SHP77 (cell line): ENCODE measurements around the gene TTLL11.

Experiments used
- DNase-seq, 2 experiments: peaks; one replicate each; lab custom pipeline; 2025; lab: John Stamatoyannopoulos, UW

TTLL11 gene

DNA sequence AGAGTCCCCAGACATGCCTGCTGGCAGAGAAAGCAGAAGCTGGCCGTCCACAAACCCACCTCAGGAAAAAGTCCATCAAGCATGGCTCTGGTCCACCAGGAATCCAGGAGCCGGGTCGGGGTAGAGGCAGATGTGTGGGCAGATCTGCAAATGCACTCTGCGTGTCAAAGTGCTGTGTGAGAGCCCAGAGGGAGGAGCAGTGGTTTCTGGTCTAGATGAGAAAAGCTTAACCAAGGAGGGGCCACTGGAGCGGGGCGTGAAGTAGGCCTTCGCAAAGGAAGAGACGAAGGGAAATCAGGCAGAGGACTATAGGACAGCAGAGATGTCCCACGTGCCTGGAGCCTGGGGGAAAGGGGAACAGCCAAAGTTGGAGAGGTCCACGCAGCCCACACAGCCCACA lies 40.0 kb downstream of the TTLL11 start:
- DNase-seq, result no peak

DNA sequence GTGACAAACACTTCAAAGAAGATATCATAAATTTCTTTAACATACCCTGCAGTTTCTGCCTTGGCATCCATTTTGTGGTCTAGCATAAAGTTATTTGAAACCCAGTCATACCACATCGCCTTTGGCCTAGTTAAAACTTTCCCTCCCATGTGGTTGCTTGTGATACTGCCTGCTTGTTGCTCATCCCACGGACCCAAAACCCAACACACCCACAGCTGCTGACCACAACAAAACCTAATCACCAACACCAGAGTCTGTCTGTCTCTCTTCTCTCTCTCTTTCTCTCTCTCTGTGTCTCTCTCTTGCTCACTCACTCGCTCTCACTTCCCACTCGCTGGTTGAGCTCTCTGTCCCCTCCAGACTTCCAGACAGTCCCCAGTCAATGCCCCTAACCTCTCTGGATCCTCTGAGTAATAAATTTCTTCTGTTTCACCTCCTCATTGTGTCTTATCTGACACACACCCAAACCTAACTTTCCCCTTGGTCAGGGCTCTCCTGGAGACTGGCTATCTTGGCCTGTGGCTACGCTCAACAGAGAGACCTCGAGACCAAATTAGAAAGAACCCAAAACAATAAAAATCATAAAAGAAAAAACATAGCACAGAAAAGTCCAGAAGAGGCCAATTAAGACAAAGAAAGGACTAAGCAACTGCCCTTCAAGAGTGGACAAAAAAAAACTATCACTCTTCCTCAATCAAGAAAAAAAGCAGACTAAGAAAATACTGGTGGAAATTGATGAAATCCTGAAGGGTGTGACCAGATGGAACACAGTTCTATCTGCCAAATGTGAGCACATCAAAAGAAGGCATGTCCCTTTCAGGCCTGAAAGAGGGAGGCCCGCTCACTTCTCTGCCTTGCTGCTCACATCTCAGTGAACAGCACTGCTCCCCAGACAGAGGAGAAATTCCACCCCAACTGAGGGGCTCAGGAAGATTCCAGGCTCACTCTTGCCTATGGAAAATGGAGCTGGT lies 41.5 kb downstream of the TTLL11 start:
- no peak for DNase-seq

DNA sequence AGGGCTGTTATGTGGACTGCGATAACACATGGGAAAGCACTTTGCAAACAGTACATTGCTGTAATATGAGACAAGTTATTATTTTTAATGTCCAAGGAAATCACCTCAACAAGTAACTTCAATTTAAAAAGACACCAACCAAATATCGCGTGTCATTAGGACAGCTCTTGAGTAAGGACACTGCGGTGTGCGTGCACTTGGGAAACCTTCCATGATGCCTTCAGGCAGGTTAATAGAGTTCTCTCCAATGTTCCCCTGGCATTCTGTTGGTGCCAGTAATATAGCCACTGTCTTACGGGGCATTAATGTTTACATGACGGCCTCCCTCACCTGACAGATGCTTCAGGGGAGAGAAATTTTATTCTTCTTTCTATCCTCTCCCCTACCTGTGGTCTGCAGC lies 42.9 kb downstream of the TTLL11 start:
- no peak for DNase-seq

DNA sequence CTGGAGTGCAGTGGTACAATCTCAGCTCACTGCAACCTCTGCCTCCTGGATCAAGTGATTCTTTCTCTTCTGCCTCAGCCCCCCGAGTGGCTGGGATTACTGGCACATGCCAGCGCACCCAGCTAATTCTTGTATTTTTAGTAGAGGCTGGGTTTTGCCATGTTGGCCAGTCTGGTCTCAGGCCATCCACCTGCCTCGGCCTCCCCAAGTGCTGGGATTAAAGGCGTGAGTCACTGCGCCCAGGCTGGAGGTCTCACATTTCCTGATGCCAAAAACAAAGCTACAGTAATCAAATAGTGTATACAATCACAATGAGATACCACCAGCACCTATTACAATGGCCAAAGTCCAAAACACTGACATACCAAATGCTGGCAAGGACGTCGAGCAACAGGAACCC lies 51.1 kb downstream of the TTLL11 start:
- DNase-seq, result no peak

DNA sequence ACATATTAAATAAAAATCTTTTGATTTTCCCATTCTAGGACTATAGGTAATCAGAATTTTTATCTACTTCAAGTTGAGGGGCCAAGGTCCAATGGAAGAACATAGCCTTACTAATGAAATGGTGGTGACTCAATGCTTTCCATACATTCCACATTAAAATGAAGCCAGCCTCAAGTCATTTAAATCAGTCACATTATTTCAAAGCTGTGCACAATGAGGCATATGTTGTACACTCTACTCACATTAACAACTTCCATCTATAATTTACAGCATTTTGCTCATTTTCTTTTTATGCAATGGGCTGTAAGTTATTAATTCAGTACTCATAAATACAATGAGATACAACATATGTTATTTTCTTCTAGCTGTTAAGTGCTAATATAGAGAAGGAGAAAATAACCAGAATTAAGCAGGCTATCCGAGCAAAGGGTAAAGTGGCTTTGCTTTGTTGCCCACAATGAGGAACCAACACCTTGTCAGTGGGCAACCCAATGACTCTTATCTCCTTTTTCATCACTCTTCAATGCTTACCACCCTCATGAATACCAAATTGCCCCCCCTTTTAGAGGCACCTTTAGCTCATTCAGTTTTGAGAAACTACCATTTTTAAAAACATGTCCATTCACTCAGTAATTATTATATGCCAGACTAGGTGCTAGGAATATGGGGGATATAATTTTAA lies 52.4 kb downstream of the TTLL11 start:
- no peak for DNase-seq

DNA sequence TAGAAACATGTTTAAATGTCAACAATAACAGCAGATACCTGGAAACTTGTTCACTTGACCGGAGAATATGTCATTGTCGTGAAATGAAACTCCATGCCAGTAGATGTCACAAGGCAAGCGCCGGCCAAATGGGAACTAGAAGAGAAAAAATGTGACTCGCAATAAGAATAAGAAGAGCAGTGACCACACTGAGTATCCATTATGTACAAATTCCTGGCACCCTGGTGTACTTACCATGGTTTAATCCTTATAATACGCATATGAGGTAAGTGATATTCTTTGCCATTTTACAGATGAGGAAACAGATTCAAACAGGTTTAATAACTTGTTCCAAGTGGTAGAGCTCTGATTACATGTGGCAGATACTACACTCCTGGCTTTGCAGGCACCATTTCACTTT lies 53.9 kb downstream of the TTLL11 start:
- DNase-seq, result no peak

DNA sequence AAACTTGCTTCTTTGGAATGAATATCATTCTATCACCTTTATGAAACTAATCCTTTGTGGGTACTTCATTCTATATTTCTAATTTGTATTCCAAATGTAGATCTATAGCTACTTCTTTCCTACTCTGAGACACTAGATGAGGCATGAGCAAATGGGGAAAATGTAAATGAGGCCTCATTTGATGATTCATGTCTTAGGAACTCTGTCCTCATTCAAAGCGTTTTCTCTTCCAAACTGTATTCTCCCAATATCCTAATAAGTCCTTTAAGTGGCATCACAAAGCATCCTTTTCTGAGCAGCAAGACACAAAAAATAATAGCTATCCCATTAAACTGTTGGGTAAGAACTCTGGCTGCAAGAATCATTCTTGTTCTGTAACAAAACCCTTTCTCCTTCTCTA lies 56.1 kb downstream of the TTLL11 start:
- no peak for DNase-seq

DNA sequence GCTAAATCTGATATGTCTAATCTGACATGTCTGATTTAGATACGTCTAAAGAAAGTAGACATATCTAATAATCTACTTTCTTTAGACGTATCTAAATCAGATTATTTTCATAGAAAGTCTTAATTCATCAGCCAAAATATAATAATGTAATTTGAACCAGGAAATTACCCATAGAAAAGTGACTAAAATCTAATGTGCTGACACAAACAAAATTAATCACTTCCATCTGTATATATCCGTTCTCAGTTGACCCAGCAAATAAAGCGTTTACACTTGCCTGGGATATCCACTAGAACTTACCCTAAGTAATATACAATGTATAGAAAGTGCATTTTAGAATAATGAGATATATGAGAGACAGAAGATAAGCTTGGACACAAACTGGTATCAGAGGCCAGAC lies 56.7 kb downstream of the TTLL11 start:
- DNase-seq, result no peak

DNA sequence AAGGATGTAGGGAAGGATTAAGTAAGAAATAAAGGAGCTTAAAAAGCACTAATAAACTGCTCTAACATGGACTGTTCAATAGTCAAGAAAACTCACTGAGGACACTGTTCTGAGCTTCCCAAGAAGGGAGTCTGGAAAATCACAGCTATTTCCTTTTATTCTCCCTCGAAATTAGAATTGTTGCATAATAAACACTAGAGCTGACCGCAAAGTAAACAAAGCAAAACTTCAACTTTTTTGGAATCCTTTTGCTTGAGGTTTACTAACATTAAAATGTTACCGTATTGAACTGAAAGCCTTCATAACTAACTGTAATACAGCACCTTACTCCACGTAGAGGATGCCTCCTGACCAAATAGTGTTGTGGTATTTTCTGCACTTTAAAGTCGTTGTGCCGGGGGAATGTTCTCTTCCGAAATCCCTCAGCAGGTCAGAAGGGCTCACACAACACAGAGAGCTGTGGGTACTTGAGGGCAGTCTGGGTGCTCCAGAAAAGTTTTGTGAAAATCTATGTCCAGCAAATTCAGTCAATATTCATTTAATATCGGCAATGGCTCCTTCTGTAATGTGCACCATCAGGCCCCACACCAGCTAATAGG lies 59.2 kb downstream of the TTLL11 start:
- no peak for DNase-seq

DNA sequence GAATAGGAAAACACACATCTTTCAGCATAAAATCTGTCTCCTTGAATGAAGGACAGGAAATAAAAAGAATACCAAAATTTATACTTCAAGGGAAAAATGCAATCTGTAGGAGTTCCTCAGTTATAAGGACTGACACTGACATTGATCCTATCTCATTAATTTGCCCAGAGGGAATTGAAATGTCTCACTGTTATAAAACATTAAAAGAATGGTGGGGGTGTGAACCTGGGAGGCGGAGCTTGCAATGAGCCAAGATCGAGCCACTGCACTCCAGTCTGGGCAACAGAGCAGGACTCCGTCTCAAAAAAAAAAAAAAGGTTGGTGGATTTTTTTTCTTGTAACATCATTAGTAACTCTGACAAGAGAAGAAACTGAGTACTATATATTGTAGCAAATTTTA lies 60.8 kb downstream of the TTLL11 start:
- DNase-seq, result no peak

DNA sequence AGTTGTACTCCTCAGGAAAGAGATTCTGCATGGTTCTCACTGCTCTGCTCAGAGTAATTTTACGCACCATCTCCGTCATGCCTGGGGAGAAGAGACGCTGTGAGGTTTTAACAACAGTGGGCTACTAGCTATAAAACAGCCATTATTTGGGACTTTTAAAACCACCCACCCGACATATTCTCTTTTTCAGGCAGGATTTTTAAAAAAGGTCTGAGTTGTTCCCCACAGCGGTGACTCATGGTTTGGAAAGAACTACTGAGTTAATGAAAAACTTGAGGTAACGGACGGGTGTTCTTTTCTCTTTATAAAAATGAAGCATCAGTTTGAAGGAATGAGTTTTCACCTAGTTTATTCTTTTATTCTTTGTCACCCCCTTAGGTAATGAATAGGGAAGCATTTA lies 61.3 kb downstream of the TTLL11 start:
- DNase-seq, result no peak

DNA sequence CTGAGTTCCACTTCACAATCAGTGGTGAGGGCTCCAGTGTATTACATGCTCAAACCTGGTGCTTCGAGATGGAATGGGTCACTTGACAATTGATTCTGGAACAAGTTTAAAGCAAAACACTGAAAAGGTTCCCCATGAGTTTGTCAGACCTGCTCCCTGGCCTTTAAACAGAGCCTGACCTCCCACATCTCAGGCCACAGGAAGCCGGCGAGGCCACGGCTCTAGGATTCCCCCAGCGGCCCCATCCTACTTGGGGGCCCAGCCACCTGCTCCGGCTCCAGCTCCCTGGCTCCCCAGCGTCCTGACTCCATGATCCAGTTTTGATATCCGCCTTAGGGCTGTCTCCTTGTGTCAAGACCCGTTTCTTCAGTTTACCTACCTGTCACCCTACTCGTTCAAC lies 62.0 kb downstream of the TTLL11 start:
- no peak for DNase-seq

DNA sequence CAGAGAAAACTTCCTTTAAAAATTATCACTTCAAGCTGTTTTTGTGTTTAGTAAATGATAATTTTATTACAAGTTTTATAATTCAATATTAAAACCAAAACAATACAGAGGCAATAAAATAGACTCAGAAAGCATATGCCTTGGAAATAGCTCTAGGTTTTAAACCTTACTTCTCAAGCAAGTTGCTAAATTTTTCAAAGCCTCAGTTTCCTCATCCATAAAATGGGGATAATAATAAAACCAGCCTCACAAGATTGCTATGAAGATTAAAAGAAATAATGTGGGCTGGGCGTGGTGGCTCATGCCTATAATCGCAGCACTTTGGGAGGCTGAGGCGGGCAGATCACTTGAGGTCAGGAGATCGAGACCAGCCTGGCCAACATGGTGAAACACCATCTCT lies 62.8 kb downstream of the TTLL11 start:
- no peak for DNase-seq

DNA sequence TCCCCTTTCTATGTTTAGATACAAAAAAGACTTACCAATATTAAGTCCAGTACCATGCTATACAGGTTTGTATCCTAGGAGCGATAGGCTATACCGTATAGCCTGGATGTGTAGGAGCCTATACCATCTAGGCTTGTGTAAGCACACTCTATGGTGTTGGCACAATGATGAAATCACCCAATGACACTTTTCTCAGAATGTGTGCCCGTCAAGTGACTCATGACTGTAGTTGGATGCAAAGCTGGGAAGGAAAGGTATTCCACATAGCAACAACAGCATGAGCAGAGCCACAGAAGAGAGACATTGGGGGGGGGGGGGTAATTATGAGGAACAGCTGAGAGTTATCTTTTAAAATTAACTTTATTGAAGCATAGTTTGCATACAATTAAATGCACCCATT lies 63.2 kb downstream of the TTLL11 start:
- no peak for DNase-seq

DNA sequence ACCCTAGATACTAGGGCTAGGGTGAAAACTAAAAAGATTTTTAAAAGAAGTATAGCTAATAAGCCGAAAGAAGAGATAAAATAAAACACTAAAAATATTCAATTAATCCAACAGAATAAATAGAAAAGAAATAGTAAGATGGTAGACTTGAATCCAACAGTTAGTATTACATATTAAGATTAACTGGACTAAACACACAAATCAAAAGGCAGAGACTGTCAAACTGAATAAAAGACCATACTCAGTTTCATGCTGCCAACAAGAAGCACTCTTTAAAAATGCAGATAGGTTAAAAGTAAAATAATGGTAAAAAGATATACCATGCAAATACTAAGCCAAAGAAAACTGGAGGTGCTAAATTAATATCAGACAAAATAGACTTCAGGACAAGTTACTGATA lies 65.0 kb downstream of the TTLL11 start:
- DNase-seq, result no peak

DNA sequence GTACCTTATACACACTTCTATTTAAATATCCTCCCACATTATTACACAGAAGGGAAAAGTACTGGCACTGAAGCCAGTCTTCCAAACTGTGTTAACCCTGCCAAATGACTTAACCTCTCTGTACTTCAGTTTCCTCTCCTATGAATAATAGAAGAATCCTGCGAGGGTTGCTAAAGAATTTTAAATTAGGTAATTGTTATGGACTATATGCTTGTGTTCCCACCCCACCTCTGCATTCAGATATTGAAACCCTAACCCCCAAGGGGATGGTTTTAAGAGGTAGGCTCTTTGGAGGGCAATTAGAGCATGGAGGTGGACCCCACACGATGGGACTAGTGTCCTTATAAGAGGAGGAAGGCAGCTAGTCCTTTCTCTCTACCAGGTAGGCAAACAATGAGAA lies 72.7 kb downstream of the TTLL11 start:
- DNase-seq, result no peak

DNA sequence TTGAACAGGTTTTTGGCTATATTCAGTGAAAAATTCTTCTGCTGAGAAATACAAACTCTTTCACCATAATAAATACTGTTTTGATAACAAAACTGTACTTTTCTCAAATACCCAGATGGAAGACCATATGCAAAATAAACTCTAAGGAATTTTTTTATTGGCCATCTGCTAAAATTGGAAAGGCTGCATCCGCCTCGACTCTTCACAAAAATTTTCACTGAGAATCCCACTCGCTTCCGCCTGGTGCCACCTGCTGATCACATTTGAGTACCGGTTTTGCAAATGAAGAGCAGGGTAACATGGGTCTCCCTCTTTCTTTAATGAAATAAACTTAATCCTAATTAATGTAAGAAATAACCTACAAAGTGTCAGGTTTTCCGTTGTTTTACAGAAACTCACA lies 76.4 kb downstream of the TTLL11 start:
- DNase-seq, result no peak

DNA sequence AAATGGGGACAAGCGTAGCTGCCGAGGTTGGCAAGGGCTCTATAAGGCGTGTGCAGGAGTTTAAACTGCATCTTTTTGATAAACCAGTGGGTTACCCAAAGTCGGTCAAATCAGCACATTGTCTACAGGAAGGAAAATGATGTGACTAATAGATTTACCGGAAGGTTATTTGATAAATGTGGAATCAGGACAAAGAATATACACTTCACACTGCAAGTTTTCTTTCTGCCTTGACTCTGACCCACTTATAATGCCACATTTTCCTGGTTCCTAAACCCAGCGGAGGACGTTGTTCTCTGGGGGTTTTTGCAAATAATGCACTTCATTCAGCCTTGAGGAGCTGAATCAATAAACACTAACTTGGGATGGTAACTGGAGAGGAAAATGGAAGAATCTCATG lies 76.8 kb downstream of the TTLL11 start:
- no peak for DNase-seq

DNA sequence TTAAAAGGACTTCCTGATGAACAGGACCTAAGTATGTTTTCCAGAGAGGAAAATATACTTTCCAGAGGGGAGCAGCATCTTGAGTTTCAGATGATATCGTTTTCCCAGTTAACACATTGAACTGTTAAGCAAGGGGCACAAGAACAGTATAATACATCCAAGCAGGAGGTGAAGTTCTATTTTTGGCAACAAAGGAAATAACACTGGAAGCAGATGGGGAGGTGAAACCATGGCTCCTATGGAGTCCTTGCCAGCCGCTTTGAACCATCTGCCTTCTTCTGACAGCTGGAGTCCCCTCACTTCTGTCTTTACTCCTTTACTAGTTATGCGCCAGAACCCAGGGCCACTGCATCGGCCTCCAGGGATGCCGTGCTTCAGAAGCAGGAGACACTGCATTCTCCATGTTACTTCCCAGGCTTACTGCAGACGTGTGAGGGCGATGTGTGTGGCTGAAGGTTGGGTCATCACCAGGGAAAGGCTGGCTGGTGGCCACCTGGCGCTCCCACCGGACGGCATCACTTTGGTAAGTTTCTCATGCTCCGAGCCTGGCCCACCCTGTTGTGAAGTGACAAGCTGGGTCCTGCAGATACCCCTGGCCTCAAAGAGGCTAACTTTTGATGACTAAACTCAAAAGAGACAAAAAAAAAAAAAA lies 77.8 kb downstream of the TTLL11 start:
- DNase-seq, result no peak

DNA sequence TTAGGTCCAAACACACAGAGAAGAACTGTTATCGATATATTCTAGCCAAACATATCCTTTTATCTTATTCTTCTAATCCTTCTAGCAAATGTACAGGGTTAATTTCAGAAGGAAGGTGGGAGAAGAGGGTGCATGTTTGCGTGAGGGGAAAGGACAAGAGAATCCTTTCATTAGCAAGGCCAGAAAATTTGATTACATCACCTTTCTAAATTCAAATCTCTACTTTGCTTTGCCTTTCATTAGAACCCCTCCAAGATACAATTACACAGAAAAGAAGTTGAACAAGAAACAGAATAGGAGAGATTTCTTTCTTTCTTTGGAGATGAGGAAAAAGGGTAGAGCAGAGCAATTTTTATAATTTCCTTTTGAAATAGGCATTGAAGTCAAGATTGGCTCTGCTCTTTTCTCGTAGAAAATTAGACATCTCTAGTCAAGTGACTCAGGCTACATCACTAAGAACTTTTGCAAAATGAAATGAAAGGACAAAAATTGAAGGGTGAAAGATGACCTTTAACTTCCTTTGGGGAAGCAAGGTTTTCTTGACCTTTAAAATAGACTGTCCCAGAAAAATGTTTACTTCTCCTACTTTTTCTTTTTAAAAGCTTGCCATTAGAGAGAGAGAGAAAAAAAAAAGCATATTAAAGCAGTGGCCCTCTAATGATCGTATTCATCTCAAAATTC lies 81.2 kb downstream of the TTLL11 start:
- DNase-seq, result no peak

DNA sequence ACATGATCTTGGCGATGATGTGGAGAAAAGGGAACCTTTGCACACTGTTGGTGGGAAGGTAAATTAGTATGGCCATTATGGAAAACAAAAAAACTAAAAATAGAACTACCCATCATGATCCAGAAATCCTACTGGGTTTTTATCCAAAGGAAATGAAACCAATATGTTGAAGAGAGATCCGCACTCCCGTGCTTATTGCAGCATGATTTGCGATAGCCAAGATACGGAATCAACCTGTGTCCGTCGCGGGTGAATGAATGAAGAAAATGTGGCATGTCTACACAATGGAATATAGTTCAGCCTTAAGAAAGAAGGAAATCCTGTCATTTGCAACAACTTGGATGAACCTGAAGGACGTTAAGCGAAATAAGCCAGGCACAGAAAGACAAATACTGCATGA lies 84.5 kb downstream of the TTLL11 start:
- DNase-seq, result no peak

DNA sequence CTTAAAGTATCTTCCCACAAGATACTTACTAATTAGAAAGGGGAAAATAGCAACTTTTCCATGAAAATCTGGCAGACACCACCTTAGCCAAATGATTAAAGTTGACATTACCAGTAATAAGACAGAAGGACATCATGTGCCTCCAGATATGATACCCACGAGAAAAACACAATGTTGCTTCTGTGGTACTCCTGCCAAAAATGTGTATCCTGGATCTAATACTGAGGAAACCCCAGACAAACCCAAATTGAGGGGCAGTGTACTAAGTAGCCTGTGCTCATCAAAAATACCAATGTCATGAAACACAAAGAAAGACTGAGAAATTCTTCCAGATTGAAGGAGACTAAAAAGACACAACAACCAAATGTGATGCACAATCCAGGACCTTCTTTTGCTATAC lies 85.3 kb downstream of the TTLL11 start:
- no peak for DNase-seq
